GM18517 (cell line): Measurements from ENCODE around the gene TFDP2.
"Not testable (repeated sequence)": the region's sequence is repeated elsewhere in the genome, so short reads cannot be mapped to it uniquely, and the experiment has no call there.

Experiments
- ATAC-seq: cut with Tn5 transposase; IDR thresholded peaks from one replicate; pipeline ENCODE4 v1.9.1; 2021; ENCODE audit warnings: mild to moderate bottlenecking, moderate library complexity; ENCODE audit not compliant: unreplicated experiment

TFDP2 gene

GRCh38 chr3:142148792-142149672 is at the start of gene TFDP2:
TSS of gene TFDP2 (minus strand) at chr3:142149544. CDS start at chr3:142101749, 47,795 bp downstream.
- ATAC-seq = peak; percentile 97

GRCh38 chr3:142188846-142189245 is 39.5 kb upstream of the TFDP2 start:
- no peak for ATAC-seq

- no peak for ATAC-seq
These were observed 31.5 kb upstream of the TFDP2 start for GRCh38 chr3:142180761-142181362.

GRCh38 chr3:142175478-142175877 is 26.1 kb upstream of the TFDP2 start:
- ATAC-seq = no peak

GRCh38 chr3:142174559-142174958 is 25.2 kb upstream of the TFDP2 start:
- ATAC-seq = no peak

GRCh38 chr3:142168514-142168913 is 19.2 kb upstream of the TFDP2 start:
- no peak for ATAC-seq

GRCh38 chr3:142165194-142165593 is 15.8 kb upstream of the TFDP2 start:
- ATAC-seq = no peak

- ATAC-seq = no peak
These were observed 9.9 kb upstream of the TFDP2 start for GRCh38 chr3:142159083-142159740.

GRCh38 chr3:142154186-142154585 is 4.8 kb upstream of the TFDP2 start:
- no peak for ATAC-seq

GRCh38 chr3:142152384-142152783 is 3.0 kb upstream of the TFDP2 start:
- no peak for ATAC-seq

GRCh38 chr3:142151828-142152227 is 2.5 kb upstream of the TFDP2 start:
- ATAC-seq = no peak

- no peak for ATAC-seq
These were observed 1.9 kb upstream of the TFDP2 start for GRCh38 chr3:142151240-142151639.

GRCh38 chr3:142150271-142150670 is 927 bp upstream of the TFDP2 start:
- no peak for ATAC-seq

GRCh38 chr3:142149673-142149992 is 289 bp upstream of the TFDP2 start:
- no peak for ATAC-seq

- ATAC-seq = no peak
These were observed 1.1 kb downstream of the TFDP2 start for GRCh38 chr3:142148044-142148791.

GRCh38 chr3:142144587-142144986 is 4.8 kb downstream of the TFDP2 start:
- not testable (repeated sequence) for ATAC-seq

GRCh38 chr3:142140608-142141285 is 8.6 kb downstream of the TFDP2 start:
- ATAC-seq = not testable (repeated sequence)

- not testable (repeated sequence) for ATAC-seq
These were observed 12.3 kb downstream of the TFDP2 start for GRCh38 chr3:142137089-142137488.

GRCh38 chr3:142134799-142135325 is 14.5 kb downstream of the TFDP2 start:
- ATAC-seq = no peak

- no peak for ATAC-seq
These were observed 19.7 kb downstream of the TFDP2 start for GRCh38 chr3:142129516-142130171.
